ENCODE measurements around the gene WDR62. TPM values are rescaled to one million over a fixed set of nuclear protein-coding genes. Genes with fewer than 3 reads are reported as not detected.

The WDR62 gene
- total and polyA plus RNA-seq, 10 of the 15 experiments (the other 5 are each of a cell fraction or from before 2014, with no cell fraction given): 0.08 to 20.6 (median 10.9) TPM

DNA sequence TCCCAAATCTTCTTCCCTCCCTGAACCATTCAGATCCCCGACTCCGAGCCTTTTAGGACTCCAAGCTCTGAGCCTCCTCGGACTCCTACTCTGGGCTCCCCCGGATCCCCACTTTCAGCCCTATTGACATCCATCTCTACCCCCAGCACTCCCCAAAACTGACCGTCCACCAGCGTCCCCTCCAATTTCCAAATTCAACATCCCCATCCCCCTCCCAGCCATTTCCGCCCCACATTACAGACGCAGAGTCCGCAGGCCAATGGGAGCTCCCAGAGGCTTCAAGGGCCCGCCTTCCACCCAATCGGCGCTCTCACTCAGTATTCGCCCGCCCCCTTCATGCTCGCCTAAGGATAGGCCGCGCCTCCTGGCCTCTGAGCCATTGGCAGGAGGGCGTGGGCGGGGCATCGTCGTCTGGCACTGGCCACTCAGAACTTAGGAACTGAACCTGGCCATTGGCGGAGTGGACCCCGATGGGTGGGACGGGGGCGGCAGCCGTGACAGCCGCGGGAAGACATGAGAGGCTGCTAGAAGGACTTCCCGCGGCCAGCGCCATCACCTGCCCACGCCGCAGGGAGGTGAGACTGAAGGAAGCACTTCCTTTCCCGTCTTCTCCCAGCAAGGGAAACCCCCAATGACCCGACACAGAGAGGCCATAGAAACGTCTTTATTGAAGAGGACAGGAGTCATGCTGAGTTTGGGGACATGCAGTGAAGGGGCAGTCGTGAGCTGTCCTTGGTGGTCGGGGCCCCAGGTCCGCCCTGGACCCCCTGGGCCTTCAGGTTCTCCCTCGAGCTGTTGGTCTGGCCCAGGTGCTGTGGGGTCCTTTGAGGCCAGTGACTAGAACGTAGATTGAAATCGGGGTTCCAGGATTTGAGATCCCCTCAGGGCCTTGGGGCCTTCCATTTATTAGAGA lies 40.4 kb upstream of the WDR62 start, which contains the start of gene ALKBH6 (continued):
- TF ChIP-seq YY1 (IDR thresholded peaks at IDR 0.05; ENCODE audit: low read depth, low read length): peak; percentile 81; the same call in 1 of the 2 replicates
- no peak for TF ChIP-seq PRDM15 (CRISPR knock-in tag; IDR thresholded peaks at IDR 0.05)
- TF ChIP-seq NFXL1 (IDR thresholded peaks at IDR 0.05; ENCODE audit: borderline replicate concordance): no peak
- peak; percentile 34; the same call in 1 of the 2 replicates for TF ChIP-seq HCFC1 (IDR thresholded peaks at IDR 0.05; ENCODE audit: low read length)
- peak; percentile 63 to 69 for TF ChIP-seq IKZF2 (IDR thresholded peaks at IDR 0.05)
- peak; percentile 77 for TF ChIP-seq GABPA (IDR thresholded peaks at IDR 0.05; ENCODE audit: low read depth)
- no peak for TF ChIP-seq ZNF274 (IDR thresholded peaks at IDR 0.05; ENCODE audit: insufficient read depth, insufficient read length)
- peak; percentile 71; the same call in 1 of the 2 replicates for TF ChIP-seq LARP7 (IDR thresholded peaks at IDR 0.05)
- TF ChIP-seq ATF3 (IDR thresholded peaks at IDR 0.05; ENCODE audit: borderline replicate concordance, extremely low read depth, low read depth, low read length): no peak
- no peak for TF ChIP-seq JUND (IDR thresholded peaks at IDR 0.05; ENCODE audit: low read depth, low read length)
- peak in 1 of 2 experiments; percentile 81; a peak in 2 of 3 replicates for TF ChIP-seq EGR1 (IDR thresholded peaks at IDR 0.05; ENCODE audit: borderline replicate concordance in 1 of 2, low read depth in 2 of 2, low read length in 2 of 2)
- TF ChIP-seq RAD21 (IDR thresholded peaks at IDR 0.05; ENCODE audit: insufficient read depth, low read depth, low read length): no peak
- peak; percentile 94 for TF ChIP-seq NFYB (IDR thresholded peaks at IDR 0.05; ENCODE audit: insufficient read depth, low read depth, low read length)
- no peak for TF ChIP-seq SREBF2 (IDR thresholded peaks at IDR 0.05; ENCODE audit: low read length)
- no peak for TF ChIP-seq TCF3 (IDR thresholded peaks at IDR 0.05; ENCODE audit: borderline replicate concordance, insufficient read depth, low read depth, low read length)
- no peak for TF ChIP-seq PAX8 (IDR thresholded peaks at IDR 0.05)
- no peak for TF ChIP-seq WRNIP1 (IDR thresholded peaks at IDR 0.05; ENCODE audit: borderline replicate concordance, low read depth, low read length)
